T-helper 2 cell (primary cell): Measurements from ENCODE around the gene ZCCHC24.

ENCODE experiments used
- DNase-seq, 5 experiments: peaks; one replicate each; pipeline versions ENCODE4 v3.0.0 to v3.0.0-alpha.2; 2012 to 2022
- total RNA-seq, 2 donors: gene quantifications; one replicate each; lab custom pipeline; 2026; lab: John Stamatoyannopoulos, UW

Gene ZCCHC24
- 2.4 to 2.8 reads per million in 2 donors for total RNA-seq

DNA sequence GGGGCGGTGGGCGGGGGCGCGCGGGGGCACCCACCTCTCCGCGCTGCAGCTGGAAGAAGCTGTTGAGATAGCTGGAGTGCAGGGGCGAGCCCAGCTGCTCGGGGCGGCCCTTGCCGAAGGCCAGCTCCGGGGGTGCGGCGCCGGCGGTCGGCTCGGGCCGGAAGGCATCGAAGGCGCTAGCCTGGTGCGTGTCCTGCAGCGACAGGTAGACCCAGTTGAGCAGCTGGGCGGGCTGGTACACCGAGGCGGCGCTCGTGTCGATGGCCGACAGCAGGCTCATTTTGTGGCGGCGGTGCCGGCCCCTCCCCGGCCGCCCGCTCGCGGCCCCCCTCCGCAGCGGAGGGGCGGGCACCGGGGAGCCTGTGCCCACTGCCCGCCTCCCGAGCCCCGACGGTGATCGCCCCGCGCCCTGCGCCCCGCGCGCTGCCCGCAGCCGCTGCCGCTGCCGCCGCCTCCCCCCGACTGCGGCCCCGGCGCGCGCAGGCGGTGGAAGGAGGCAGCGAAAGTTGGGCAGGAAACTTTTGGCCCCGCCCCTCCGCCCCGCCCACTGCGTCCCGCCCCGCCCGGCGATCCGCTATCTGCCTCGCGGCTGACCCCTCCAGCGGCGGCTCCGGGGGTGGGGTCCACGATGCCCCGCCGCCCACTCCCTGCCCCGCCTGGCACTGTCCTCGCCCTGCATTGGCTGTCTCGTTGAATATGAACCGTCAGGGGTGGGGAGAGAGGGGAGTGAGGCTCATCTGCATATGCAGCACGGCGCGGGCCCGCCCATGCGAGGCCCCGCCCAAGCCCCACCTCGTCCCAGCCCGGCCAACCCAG is at the start of gene ZCCHC24:
TSS of gene ZCCHC24 (minus strand) at position 464 of the 816 bp plus-strand sequence. CDS start at position 280, 184 bp downstream.
- DNase-seq: peak; percentile 88 to 98 (median 90)

DNA sequence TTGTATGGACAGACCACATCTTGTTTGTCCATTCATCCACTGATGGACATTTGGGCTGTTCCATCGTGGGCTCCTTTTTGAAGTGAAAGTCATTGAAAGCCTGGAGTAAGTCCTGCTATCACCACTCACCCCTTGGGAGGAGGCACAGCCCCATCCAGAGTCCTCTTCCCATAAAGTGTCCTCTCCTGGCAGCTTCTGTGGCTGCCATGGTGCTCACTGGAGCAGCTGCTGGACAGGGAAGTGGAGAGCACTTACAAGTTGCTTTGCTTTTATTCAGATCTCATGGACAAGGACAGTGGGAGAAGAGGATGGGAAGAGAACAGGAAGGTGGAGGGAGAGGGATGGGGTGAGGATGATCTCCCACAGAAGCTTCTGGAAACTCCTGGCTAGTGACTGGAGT is 48.4 kb upstream of the ZCCHC24 start:
- DNase-seq: no peak

DNA sequence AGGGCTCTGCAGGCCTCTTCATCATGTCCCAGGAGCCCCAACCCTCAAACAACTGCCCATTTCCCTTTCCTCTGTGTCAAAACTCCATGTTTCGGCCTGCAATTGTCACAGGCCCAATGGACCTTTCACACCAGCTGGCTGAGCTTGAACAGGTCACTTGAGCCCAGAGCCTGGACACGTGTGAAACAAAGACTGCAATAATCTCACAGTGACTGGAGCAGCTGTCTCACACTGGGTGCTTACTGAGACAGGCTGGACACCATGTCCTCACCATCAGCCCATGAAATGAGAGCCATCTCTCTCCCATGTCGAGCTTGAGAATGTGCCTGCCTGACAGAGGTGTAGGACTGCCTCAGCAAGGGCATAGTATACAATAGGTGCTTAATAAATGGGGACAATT is 47.4 kb upstream of the ZCCHC24 start:
- DNase-seq: no peak

DNA sequence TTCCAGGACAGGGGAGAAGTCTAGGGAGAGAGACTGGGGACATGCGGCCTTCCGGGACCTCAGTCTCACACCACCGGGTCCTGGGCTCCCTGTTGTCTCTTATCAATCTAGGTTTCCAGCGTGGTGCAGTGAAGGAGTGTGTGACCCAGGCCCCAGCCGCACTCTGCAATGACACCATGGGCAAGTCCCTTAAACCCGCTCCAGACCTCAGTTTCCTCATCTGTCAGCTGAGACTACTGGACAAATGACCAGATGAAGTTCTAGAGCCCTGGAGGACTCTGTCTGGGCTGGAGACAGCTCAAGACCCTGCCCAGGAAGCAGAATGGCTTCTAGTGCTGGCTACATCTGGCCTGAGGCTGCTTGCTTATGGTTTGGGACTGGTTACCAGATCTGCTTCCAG is 46.8 kb upstream of the ZCCHC24 start:
- no peak for DNase-seq

DNA sequence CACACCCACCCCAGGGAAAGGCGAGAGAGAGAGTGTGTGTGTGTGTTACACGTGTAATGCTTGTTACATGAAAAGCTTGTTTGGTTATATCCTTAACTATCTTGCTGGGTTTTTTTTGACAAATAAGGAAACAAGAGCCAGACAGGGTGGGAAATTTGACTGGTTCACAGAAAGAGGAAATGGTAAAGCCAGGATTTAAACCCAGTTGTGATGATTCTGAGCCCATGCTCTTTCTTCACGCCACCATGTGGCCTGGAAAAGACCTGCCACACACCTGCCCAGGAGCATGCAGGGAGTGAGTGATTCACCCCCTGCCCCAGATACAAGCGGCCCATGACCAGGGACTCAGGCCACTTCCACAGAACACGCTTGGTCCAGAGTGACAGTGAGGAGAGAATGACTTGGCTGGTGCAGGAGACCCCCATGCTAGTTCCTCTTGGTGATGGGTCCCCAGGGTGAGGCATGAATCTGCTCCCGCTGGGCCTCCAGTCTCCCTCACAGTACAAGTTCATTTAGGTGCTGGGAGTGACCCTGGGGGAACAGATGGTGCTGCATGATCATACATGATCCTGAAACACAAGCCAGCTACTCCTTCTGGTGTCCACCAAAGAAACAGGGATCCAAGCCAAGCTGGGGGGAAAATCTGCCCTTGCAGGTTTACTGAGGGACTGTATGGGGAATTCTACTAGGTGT is 45.9 kb upstream of the ZCCHC24 start:
- DNase-seq: no peak

DNA sequence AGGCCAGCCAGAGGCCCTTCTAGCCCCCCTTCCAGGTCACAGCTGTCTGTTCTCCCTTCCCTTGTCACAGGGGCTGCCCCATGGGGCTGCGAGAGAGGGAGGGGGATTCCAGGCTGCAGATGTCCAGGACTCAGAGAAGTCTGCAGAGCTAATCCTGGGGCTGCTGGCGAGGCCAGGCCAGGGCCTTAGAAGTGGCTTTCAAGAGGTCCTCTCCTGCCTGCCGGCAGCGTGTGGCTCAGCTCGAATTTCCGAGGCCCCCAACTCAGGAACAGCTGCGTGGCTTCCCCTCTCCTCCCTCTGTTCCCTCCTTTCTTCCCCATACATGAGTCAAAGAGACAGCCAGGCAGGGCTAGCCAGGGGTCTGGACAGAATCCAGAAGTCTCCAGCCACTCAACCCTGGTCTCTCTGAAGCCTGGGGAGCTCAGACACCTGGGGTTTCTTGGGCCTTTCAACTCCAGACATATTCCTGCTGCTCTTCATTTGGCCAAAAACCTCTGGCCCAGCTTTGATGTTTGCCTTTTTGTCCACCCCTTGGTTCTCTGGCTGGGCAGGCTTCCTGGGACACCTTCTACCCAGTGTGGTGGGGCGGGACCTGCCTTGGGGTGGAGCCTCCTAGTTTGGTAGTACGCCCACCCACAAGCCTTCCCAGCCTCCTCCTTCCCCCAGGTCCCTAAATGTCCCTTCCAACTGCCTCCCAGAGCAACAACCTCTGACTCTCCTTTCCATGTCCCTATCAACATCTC is 45.1 kb upstream of the ZCCHC24 start:
- no peak for DNase-seq

DNA sequence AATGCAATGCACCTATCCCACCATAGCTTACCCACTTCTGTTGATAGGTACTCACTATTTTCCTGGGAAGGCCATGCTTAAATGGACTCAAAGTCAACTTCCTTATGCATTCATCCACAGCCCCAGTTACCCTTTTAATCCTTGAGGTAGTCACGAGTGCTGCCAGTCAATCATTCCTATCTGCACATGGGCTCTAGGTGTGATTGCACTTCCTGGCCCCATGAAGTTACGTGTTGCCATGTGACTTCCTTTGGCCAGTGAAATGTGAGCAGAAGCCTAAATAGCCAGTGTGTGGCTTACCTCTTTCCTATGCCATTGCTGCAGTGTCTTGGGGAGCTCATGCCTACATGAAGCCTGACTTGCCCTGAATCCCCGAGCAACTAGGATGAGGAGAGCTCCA is 43.4 kb upstream of the ZCCHC24 start:
- DNase-seq: peak in 1 of 5 experiments; percentile 36

DNA sequence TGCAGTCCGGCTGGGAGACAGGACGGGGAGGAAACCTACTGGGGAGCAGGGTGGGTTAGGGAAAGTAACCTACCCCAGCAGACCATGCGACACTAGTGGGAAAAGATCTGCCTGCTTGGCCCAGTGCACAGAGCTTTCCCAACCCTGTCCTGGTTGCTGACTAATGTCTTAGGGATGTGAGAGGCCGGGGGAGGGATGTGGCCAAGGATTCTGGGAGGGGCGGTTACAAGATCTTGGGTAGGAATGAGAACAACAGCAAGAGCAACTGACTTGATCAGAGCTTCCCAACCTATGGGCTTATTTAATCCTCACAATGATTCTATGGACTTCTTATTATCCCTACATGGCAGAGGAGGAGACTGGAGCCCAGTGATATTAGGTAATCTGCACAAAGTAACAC is 42.9 kb upstream of the ZCCHC24 start:
- DNase-seq: no peak

DNA sequence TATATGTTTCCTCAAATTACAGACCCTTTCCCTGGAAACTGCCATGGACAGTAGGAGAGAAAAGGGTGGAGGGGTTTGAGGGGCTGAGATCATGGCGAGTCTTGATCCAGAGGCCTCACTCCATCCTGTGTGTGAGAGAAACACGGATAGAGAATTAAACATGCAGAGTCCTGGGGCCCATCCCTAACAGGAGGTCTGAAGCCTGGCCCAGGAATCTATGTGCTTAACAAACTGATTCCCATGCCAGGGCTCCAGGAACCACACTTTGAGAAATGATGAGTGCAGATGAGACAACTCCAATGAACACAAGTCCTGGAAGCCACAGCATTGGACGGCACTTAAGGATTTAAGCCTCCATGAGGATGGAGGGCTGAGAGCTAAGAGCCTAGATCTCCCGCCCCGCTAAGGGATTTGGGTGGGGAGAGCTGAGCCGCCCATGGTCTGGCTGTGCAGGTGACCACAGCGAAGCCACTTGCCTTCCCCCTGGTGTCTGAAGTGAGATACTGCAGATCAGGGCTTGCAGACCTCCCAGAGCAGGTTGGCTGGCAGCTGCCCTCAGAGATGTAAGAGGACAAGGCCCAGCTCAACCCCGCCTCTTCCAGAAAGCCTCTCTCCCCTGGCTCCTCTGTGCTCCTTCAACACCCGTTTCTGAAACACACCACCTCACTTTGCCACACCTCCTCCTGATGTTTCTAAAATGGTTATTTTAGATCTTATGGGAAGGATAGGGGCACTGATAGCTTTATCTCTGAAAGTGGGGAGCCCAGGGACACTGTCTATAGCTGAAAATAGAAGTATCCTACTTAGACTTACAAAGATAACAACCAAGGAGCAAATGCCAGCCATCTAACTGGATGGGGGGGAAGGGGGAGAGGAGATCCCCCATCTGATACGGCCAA is 42.1 kb upstream of the ZCCHC24 start:
- peak in 1 of 5 experiments; percentile 44 for DNase-seq

DNA sequence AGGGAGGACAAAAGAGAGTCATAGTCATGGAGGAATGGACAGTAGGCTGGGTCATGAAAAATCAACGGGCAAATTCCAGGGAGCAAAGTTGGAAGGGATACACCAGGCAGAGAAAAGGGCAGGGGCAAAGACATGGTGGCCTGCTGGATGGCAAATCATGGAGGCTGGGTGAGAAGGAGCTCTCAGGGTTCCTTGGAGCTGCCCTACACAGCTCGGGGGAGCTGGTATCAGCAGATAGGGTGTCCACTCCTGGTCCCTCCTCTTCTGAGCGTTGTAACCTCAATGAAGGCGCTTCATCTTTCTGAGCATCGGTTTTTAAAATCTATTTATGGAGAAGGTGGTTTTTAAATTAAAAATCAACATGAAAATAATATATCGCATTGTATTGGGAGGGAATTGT is 39.1 kb upstream of the ZCCHC24 start:
- DNase-seq: no peak

DNA sequence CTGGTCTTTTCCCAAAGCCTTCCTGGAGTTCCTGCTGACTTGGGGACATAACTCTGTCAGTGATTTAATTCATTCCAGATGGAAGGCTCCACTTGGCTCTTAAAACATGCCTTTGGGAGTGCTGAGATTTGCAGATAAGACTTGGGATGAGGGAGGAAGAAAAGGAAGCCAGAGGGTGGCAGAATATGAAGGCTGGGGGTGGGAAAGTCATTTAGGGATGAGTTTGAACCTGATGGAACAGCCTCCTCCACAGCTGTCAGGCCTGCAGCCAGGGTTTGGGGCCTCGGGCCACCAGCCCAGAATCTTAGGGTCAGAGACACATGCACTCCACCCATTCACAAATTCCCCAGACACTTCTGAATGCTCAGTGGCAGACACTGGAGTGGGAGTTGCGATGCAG is 38.5 kb upstream of the ZCCHC24 start:
- no peak for DNase-seq

DNA sequence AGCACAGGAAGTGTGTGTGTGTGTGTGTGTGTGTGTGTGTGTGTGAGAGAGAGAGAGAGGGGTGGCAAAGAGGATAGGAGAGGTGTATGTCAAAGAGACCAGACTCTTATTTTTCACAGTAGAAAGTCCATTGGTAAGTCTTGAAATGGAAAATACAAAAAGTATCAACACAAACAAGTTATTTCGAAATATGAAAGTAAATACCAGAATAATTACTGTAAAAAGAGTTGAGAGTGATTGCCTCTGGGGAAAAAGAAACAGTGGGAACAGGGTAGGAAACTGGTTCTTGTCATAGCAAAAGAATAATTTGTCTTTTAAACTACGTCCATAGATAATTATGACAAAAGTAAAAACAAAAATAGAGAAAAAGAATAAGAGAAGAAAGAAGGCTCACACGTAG is 37.9 kb upstream of the ZCCHC24 start:
- DNase-seq: no peak

DNA sequence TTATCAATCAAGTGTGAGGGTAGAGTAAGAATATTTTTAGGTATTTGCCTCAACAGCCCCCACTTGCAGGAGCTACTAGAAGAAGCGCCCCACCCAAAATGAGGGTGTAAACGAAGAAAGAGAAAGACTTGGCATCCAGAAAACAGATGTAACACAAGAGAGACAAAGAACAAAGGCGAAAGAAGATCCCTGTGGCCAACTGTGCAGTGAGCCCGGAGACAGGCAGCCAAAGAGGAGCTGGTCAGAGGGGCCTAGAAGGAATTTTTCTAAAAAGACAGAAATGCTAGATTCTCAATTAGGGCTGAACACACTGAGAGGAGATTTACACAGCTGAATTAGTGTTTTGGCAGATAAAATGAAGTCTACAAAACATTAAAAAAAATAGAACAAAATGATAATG is 37.3 kb upstream of the ZCCHC24 start:
- DNase-seq: no peak

DNA sequence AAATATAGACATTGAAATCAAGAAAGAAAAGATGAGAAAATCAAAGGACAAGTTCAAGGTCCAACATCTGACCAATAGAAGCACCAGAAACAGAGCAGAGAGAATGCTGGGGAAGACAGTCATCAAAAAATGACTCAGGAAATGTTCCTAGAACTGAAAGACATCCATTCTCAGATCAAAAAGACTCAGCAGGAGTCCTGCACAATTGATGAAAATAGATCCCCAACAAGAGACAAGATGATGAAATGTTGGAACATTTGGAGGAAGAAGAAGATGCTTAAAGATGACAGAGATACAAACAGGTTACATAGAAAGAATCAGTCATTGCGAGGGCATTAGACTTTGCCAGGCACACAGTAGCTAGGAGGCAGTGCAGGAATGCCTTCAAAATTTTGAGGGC is 36.9 kb upstream of the ZCCHC24 start:
- DNase-seq: no peak

DNA sequence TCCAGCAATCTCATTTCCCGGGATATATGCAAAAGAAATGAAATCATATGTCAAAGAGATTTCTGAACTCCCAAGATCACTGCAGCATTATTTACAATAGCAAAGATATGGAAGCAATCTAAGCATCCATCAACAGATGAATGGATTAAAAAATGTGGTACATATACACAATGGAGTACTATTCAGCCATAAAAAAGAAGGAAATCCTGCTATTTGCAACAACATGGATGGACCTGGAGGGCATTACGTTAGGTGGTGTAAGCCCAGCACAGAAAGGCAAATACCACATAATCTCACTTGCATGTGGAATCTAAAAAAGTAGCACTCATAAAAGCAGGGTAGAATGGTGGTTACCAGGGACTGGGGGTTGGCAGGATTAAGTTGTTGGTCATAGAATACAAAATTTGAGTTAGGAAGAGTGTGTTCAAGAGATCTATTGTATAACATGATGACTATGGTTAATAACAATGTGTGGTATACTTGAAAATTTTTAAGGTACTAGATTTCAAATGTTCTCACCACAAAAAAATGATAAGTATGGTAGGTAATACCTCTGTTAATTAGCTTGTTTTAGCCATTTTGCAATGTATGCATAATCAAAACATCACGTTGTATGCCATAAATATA is 34.0 kb upstream of the ZCCHC24 start:
- no peak for DNase-seq

DNA sequence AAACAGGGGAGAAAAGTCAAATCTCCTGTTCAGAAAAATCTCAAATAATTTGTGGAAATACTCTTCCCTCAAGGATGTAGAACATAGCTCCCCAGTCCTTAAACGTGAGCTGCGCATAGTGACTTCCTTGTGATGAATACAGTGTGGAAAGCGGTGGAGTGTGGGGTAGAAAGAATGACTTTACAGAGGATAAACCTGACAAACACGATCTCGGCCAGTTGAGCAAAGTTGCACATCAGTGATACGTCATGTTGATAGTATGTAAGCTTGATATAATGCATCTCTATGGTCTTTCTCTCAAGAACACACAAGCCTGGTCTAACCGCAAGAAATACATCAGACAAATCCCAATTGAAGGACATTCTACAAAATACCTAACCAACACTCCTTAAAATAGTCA is 32.0 kb upstream of the ZCCHC24 start:
- DNase-seq: no peak

DNA sequence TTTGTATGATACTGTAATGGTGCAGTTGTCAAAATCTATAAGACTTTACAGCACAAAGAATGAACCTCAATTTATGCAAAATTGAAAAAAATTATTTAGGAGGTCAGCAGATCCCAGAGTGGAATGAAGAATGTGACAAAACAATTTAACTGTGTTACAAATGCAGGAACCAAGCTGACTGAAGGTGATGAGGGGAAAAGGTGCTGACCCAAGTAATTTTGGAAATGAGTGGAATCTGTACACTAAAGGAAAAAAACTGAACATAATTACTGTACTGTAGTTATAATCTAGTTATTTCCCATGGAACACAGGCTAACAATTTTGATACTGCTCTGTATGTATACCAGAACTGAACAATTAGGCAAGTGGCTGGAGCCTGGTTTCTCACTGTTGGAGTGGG is 31.2 kb upstream of the ZCCHC24 start:
- no peak for DNase-seq

DNA sequence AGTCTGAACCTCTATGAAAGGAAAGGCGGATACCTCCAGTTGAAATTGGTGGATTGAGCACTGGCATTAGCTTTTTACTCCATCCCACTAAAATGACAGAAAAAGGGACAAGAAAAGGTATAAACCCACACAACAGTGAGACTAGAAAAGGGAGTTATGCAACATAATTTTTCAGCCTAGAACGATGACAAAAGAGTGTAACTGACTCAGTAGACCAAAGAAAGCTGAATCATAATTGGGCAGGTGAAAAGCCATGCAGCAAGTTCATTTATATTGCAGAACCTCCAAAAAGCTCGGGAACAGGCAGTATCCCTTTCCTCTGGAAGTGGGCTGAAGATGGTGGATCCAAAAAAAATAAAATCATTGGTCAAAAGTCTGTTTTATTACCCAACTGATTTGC is 30.5 kb upstream of the ZCCHC24 start:
- no peak for DNase-seq

DNA sequence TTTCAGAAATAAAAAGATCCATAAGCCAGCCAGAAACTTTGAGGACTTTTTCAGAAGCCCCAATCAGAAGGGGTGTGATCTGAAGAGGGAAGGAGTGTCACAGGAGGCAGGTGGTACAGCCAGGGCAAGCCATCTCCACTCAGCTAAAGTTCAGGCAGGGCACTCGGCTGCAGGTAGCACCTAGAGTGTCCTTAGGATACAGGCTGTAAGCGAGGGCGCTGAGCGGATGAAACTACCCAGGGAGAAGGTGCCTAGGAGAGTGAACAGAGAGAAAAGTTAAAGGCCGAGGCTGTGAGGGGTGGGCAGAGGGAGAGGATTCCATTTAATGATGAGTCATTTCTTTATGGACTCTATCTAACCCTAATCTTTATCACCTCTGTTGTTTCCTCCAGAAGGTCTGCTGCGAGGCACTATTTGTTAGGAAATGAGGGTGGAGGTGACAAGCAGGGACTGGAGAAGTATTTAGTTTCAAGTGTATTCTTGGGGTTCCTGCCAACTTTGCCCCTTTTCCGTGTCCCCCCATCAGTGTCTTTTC is 29.8 kb upstream of the ZCCHC24 start:
- peak in 1 of 5 experiments; percentile 25 for DNase-seq

DNA sequence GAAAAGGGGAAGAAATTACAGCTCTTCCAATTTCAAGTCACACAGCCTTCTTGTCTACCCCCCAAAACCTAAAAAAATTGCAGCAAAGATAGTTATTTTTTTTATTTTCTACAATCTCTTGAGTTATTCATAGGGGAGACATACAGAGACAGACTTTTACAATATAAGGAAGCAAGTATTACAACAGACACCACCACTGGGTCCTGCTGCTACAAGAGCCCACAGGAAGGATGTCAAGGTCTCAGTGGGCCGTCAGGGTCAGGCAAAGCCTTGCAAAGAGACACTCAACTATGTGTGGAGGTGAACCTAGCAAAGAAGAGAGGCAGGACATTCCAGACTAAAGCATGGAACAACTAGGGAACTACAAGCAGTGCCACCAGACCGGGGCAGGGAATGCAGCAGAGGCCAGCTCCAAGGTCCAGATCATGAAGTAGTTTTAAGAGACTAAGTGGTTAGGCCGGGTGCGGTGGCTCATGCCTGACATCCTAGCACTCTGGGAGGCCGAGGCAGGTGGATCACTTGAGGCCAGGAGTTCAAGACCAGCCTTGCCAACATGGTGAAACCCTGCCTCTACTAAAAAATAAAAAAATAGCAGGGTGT is 28.2 kb upstream of the ZCCHC24 start:
- DNase-seq: no peak

DNA sequence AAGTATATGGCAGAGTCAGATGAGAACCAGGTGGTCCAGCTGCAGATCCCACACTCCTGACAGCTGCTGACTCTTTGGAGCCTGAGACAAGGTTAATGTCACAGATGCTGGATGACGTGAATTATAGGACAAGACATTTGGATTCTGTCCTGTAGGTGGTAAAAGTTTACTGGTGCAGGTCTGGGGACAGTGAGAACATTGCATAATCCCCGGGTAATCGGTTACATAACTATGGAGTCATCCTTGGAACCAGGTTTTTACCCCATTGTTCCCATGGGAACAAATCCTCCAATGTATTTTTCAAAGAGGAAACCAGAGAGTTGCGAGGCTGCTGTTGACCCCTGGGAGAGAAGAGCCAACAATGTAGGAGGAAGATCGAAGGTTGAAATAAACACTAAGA is 27.5 kb upstream of the ZCCHC24 start:
- DNase-seq: no peak
